ENCODE results near the gene PTPRT. TPM values are rescaled to one million over a fixed set of nuclear protein-coding genes. Genes with fewer than 3 reads are reported as not detected.

PTPRT gene
- total RNA-seq, 1 experiment from 2014 or later, result 0.13 TPM

DNA sequence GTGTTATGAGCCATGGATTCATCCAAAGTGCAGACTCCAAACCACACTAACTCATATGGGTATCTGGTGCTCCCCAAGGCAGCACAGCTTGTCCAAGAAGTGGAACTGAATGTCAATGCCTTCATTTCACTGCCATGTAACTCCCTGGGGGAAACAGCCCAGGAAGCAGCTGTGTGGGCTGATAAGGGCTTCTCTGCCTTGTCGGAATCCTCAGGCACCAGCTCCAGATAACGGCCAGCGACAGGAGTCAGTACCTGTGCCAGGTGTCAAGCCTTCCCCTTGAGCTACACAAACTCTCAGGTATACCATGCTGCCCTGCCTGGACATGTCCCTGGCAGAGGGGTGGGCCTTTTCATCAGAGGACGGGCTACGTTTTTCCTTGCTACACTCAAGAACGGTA, 819.6 kb downstream of the PTPRT start:
- Histone ChIP-seq H3K79me2 (ENCODE audit: insufficient read depth, low read length) (no peaks in the 10 kb centered on the region), H3K4me2 (ENCODE audit: insufficient read depth, insufficient read length, low read length) (no peak overlapping the region), H2BK120ac (ENCODE audit: low read depth, low read length, poor library complexity, severe bottlenecking) (no peak overlapping the region), H2BK15ac (ENCODE audit: low read depth, low read length) (no peak overlapping the region), H3K23me2 (ENCODE audit: insufficient read length, low read depth, low read length, poor library complexity, severe bottlenecking) (no peaks in the 10 kb centered on the region), H3T11ph (ENCODE audit: low read length) (no peak overlapping the region), H2AFZ (ENCODE audit: low read length) (no peak overlapping the region), H3K9ac (ENCODE audit: extremely low read depth, insufficient read length, low read length) (no peak overlapping the region), H3K23ac (ENCODE audit: insufficient read length, low read depth, low read length) (no peak overlapping the region), H4K8ac (replicated peaks; ENCODE audit: insufficient read length, low read depth, low read length) (no peak overlapping the region), H3K4ac (ENCODE audit: low read depth, low read length) (no peak overlapping the region), H3K4me1 (ENCODE audit: insufficient read depth, low read length) (no peaks in the 10 kb centered on the region), H3K79me1 (ENCODE audit: insufficient read depth, low read depth, low read length, poor library complexity, severe bottlenecking) (no peaks in the 10 kb centered on the region), H3K18ac (ENCODE audit: insufficient read length, low read depth, low read length) (no peak overlapping the region), H3K9me3 (ENCODE audit: control insufficient read depth, low read depth, low read length) (peaks cover 5% of the 10 kb centered on the region), H3K56ac (ENCODE audit: insufficient read length, low read depth, low read length) (no peak overlapping the region), H2AK5ac (ENCODE audit: insufficient read length, low read length) (no peak overlapping the region), H2BK20ac (ENCODE audit: low read depth, low read length, poor library complexity, severe bottlenecking) (no peak overlapping the region), H4K5ac (ENCODE audit: insufficient read length, low read depth, low read length) (no peak overlapping the region), H2BK5ac (ENCODE audit: insufficient read length, low read length) (no peak overlapping the region), H3K14ac (ENCODE audit: insufficient read depth, low read length) (no peak overlapping the region), H3K27me3 (ENCODE audit: insufficient read depth, low read length) (no peaks in the 10 kb centered on the region), H4K91ac (ENCODE audit: insufficient read length, low read depth, low read length) (no peak overlapping the region), H4K20me1 (ENCODE audit: control insufficient read depth, insufficient read depth, insufficient read length) (no peaks in the 10 kb centered on the region), H2BK12ac (ENCODE audit: insufficient read length, low read depth, low read length) (no peak overlapping the region), H3K27ac (ENCODE audit: insufficient read length, low read depth, low read length) (no peak overlapping the region)
- Mint-ChIP-seq H3K4me1 (peaks cover 7 to 8% of the 10 kb centered on the region in 2 experiments), H3K9me3 (no peaks in the 10 kb centered on the region), H3K36me3 (ENCODE audit: insufficient read depth in 1 of 3, low read depth in 3 of 3) (no peaks in the 10 kb centered on the region), H3K27ac (no peak overlapping the region), H3K27me3 (ENCODE audit: low read depth) (peaks cover 6% of the 10 kb centered on the region), H3K4me3 (no peak overlapping the region)
- TF ChIP-seq, protein P1, sequence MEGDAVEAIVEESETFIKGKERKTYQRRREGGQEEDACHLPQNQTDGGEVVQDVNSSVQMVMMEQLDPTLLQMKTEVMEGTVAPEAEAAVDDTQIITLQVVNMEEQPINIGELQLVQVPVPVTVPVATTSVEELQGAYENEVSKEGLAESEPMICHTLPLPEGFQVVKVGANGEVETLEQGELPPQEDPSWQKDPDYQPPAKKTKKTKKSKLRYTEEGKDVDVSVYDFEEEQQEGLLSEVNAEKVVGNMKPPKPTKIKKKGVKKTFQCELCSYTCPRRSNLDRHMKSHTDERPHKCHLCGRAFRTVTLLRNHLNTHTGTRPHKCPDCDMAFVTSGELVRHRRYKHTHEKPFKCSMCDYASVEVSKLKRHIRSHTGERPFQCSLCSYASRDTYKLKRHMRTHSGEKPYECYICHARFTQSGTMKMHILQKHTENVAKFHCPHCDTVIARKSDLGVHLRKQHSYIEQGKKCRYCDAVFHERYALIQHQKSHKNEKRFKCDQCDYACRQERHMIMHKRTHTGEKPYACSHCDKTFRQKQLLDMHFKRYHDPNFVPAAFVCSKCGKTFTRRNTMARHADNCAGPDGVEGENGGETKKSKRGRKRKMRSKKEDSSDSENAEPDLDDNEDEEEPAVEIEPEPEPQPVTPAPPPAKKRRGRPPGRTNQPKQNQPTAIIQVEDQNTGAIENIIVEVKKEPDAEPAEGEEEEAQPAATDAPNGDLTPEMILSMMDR (conservative IDR thresholded peaks at IDR 0.05), result no peak
- DNase-seq, result no peak
- no CpG with 5 or more reads among the region's 6 CpGs for WGBS (ENCODE audit: extremely low coverage, insufficient read length, low lambda C conversion rate)
